ENCODE measurements around the gene SMO. TPM values are rescaled to one million over a fixed set of nuclear protein-coding genes. Genes with fewer than 3 reads are reported as not detected.
"Not testable (repeated sequence)": the region's sequence is repeated elsewhere in the genome, so short reads cannot be mapped to it uniquely, and the experiment has no call there.

The SMO gene
- total RNA-seq, 1 experiment from 2014 or later = 12.8 TPM

DNA sequence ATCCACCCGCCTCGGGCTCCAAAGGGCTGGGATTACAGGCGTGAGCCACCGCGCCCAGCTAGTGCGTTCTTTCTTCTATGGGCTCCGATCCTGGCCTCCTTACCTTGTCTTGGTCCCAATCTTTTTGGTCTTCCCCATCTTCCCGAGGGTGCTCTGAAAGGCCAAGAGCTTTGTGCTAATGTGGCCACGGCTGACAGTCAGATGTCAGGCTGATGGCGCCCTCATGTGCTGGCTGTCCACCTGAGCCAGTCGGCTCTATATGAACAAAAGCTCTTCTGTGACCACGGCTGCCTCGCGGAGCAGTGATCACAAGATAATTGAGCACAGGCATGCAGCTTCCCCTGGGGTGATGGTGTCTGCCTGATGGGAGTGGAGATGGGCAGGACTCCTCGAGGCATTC lies 25.4 kb downstream of the SMO start:
- no TSS peak for BruUV-seq (replicated peaks)
- H3K9me2 ChIP-seq (ENCODE audit: insufficient read depth) = no peaks in the 10 kb centered on the region
- no peak overlapping the region for H2AFZ ChIP-seq (ENCODE audit: low read depth, low read length, poor library complexity, severe bottlenecking)
- CTCF ChIA-PET = interaction anchor here (0.7 to 1.8 kb wide), 9 partner anchors 50 to 787 kb away, joined by 3 to 23 read pairs (median 3); no protein-coding TSS in a partner anchor
- ATAC-seq (peak; percentile 49), DNase-seq (ENCODE audit: low read depth, low spot score) (no peak)
- no peak overlapping the region for H3K27ac ChIP-seq (ENCODE audit: low read depth, low read length)
- H3K27me3 ChIP-seq (ENCODE audit: insufficient read depth, low read length) = no peaks in the 10 kb centered on the region
- no peaks in the 10 kb centered on the region for H4K20me1 ChIP-seq (ENCODE audit: insufficient read depth)
- H3K4me1 ChIP-seq (ENCODE audit: control insufficient read depth in 1 of 2, insufficient read depth in 2 of 2, low read length in 2 of 2) = no peaks in the 10 kb centered on the region; a peak in 1 of 4 replicates
- no peak for TF ChIP-seq EZH2phosphoT487 (IDR thresholded peaks at IDR 0.05; ENCODE audit: borderline replicate concordance)
- TF ChIP-seq, protein P1, sequence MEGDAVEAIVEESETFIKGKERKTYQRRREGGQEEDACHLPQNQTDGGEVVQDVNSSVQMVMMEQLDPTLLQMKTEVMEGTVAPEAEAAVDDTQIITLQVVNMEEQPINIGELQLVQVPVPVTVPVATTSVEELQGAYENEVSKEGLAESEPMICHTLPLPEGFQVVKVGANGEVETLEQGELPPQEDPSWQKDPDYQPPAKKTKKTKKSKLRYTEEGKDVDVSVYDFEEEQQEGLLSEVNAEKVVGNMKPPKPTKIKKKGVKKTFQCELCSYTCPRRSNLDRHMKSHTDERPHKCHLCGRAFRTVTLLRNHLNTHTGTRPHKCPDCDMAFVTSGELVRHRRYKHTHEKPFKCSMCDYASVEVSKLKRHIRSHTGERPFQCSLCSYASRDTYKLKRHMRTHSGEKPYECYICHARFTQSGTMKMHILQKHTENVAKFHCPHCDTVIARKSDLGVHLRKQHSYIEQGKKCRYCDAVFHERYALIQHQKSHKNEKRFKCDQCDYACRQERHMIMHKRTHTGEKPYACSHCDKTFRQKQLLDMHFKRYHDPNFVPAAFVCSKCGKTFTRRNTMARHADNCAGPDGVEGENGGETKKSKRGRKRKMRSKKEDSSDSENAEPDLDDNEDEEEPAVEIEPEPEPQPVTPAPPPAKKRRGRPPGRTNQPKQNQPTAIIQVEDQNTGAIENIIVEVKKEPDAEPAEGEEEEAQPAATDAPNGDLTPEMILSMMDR (IDR thresholded peaks at IDR 0.05 in 2 of 3, conservative IDR thresholded peaks at IDR 0.05 in 1 of 3; ENCODE audit: borderline replicate concordance in 1 of 3, insufficient read depth in 1 of 3, low read depth in 2 of 3, low read length in 2 of 3) = peak in 2 of 3 experiments; percentile 22 to 28; a peak in 3 of 6 replicates
- no peak for TF ChIP-seq SIN3A (IDR thresholded peaks at IDR 0.05; ENCODE audit: low read depth)
- peak; percentile 66 for TF ChIP-seq RAD21 (IDR thresholded peaks at IDR 0.05; ENCODE audit: low read depth)
- H3K4me3 ChIP-seq (replicated peaks in 1 of 2; ENCODE audit: low read depth in 1 of 2, low read length in 2 of 2) = no peak overlapping the region
- no peak overlapping the region for H3K9ac ChIP-seq (ENCODE audit: low read length)
- POLR2A ChIA-PET = no interaction called here
- H3K9me3 ChIP-seq (ENCODE audit: control insufficient read depth in 1 of 2, insufficient read depth in 1 of 2, low read depth in 1 of 2, low read length in 2 of 2) = no peaks in the 10 kb centered on the region
- H3K4me2 ChIP-seq (ENCODE audit: low read length) = no peak overlapping the region
- RAD21 ChIA-PET (ENCODE audit: low non-redundant PET in 1 of 2, low total read pairs in 2 of 2, uncharacterized antibody in 2 of 2, unreplicated experiment in 2 of 2) = interaction anchor here in 1 of 2 experiments (0.9 kb wide), 1 partner anchor 50 kb away, joined by 3 read pairs; no protein-coding TSS in a partner anchor
- intact Hi-C loops (cut with micrococcal nuclease) = loop anchor here (10.0 kb wide), 1 partner anchor 131 kb away; no protein-coding TSS in a partner anchor
- no peaks in the 10 kb centered on the region for H3K79me2 ChIP-seq (ENCODE audit: insufficient read depth, low read length)
- H3K36me3 ChIP-seq (ENCODE audit: control insufficient read depth in 1 of 2, insufficient read depth in 2 of 2, low read length in 2 of 2) = no peaks in the 10 kb centered on the region

- H3K36me3 ChIP-seq (ENCODE audit: control insufficient read depth in 1 of 2, insufficient read depth in 2 of 2, low read length in 2 of 2); RAD21 ChIA-PET (ENCODE audit: low non-redundant PET in 1 of 2, low total read pairs in 2 of 2, uncharacterized antibody in 2 of 2, unreplicated experiment in 2 of 2); DNase-seq (ENCODE audit: low read depth, low spot score); H3K9me2 ChIP-seq (ENCODE audit: insufficient read depth); CTCF ChIA-PET; ATAC-seq; H2AFZ ChIP-seq (ENCODE audit: low read depth, low read length, poor library complexity, severe bottlenecking); H3K4me3 ChIP-seq (replicated peaks in 1 of 2; ENCODE audit: low read depth in 1 of 2, low read length in 2 of 2); H3K9me3 ChIP-seq (ENCODE audit: control insufficient read depth in 1 of 2, insufficient read depth in 1 of 2, low read depth in 1 of 2, low read length in 2 of 2); H3K9ac ChIP-seq (ENCODE audit: low read length); H3K27me3 ChIP-seq (ENCODE audit: insufficient read depth, low read length); H3K4me1 ChIP-seq (ENCODE audit: control insufficient read depth in 1 of 2, insufficient read depth in 2 of 2, low read length in 2 of 2); POLR2A ChIA-PET; BruUV-seq (replicated peaks); H3K4me2 ChIP-seq (ENCODE audit: low read length); H4K20me1 ChIP-seq (ENCODE audit: insufficient read depth); H3K27ac ChIP-seq (ENCODE audit: low read depth, low read length); H3K79me2 ChIP-seq (ENCODE audit: insufficient read depth, low read length): not testable (repeated sequence)
- intact Hi-C loops (cut with micrococcal nuclease) = loop anchor here (5.0 to 10.0 kb wide), 2 partner anchors 129 to 612 kb away; no protein-coding TSS in a partner anchor
Observed at GRCh38 chr7:129215691-129216090, 27.3 kb downstream of the SMO start.

DNA sequence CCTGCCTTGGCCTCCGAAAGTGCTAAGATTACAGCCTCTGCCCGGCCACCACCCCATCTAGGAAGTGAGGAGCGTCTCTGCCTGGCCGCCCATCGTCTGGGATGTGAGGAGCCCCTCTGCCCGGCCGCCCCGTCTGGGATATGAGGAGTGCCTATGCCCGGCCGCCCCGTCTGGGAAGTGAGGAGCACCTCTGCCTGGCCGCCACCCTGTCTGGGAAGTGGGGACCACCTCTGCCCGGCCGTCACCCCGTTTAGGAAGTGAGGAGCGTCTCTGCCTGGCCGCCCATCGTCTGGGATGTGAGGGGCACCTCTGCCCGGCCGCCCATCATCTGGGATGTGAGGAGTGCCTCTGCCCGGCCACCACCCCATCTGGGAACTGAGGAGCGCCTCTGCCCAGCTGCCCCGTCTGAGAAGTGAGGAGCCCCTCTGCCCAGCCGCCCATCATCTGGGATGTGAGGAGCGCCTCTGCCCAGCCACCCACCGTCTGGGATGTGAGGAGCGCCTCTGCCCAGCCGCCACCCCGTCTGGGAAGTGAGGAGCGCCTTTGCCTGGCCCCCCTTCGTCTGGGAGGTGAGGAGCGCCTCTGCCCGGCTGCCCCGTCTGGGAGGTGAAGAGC lies 27.8 kb downstream of the SMO start:
- POLR2A ChIA-PET; H3K4me2 ChIP-seq (ENCODE audit: low read length); CTCF ChIA-PET; H4K20me1 ChIP-seq (ENCODE audit: insufficient read depth); BruUV-seq (replicated peaks); H3K9me3 ChIP-seq (ENCODE audit: control insufficient read depth in 1 of 2, insufficient read depth in 1 of 2, low read depth in 1 of 2, low read length in 2 of 2); H3K9me2 ChIP-seq (ENCODE audit: insufficient read depth); H3K27ac ChIP-seq (ENCODE audit: low read depth, low read length); H3K79me2 ChIP-seq (ENCODE audit: insufficient read depth, low read length); H2AFZ ChIP-seq (ENCODE audit: low read depth, low read length, poor library complexity, severe bottlenecking); DNase-seq (ENCODE audit: low read depth, low spot score); H3K9ac ChIP-seq (ENCODE audit: low read length); RAD21 ChIA-PET (ENCODE audit: low non-redundant PET in 1 of 2, low total read pairs in 2 of 2, uncharacterized antibody in 2 of 2, unreplicated experiment in 2 of 2); H3K27me3 ChIP-seq (ENCODE audit: insufficient read depth, low read length); ATAC-seq; H3K4me3 ChIP-seq (replicated peaks in 1 of 2; ENCODE audit: low read depth in 1 of 2, low read length in 2 of 2); H3K36me3 ChIP-seq (ENCODE audit: control insufficient read depth in 1 of 2, insufficient read depth in 2 of 2, low read length in 2 of 2); H3K4me1 ChIP-seq (ENCODE audit: control insufficient read depth in 1 of 2, insufficient read depth in 2 of 2, low read length in 2 of 2): not testable (repeated sequence)
- intact Hi-C loops (cut with micrococcal nuclease) = loop anchor here (5.0 to 10.0 kb wide), 2 partner anchors 129 to 611 kb away; no protein-coding TSS in a partner anchor
